ENCODE measurements around the gene PRIMA1.

PRIMA1 gene

GRCh38 chr14:93765155-93765554 lies 23.1 kb downstream of the PRIMA1 start:
- in situ Hi-C loops (cut with HindIII; ENCODE audit: low pct_ligation_motif_present, low sequenced_read_pairs): no loop called here
- Histone ChIP-seq H3K27ac (no peak overlapping the region), H3K27me3 (replicated peaks) (no peaks in the 10 kb centered on the region), H3K36me3 (replicated peaks) (no peaks in the 10 kb centered on the region), H3K4me3 (ENCODE audit: low read depth, low read length) (no peak overlapping the region)
- DNase-seq: no peak
- TF ChIP-seq CTCF (IDR thresholded peaks at IDR 0.05; ENCODE audit: low read depth, low read length, missing control alignments): no peak

- no peak overlapping the region for H3K27ac ChIP-seq
- H3K4me3 ChIP-seq (ENCODE audit: low read depth, low read length): no peak overlapping the region
- peak; percentile 56 for DNase-seq
- in situ Hi-C loops (cut with HindIII; ENCODE audit: low pct_ligation_motif_present, low sequenced_read_pairs): no loop called here
- no peaks in the 10 kb centered on the region for H3K27me3 ChIP-seq (replicated peaks)
- no peaks in the 10 kb centered on the region for H3K36me3 ChIP-seq (replicated peaks)
- TF ChIP-seq CTCF (IDR thresholded peaks at IDR 0.05; ENCODE audit: low read depth, low read length, missing control alignments): no peak
These were observed 24.1 kb downstream of the PRIMA1 start for GRCh38 chr14:93764211-93764659.

GRCh38 chr14:93759719-93760307 lies 28.5 kb downstream of the PRIMA1 start:
- no peak for TF ChIP-seq CTCF (IDR thresholded peaks at IDR 0.05; ENCODE audit: low read depth, low read length, missing control alignments)
- Histone ChIP-seq H3K4me3 (ENCODE audit: low read depth, low read length) (no peak overlapping the region), H3K27me3 (replicated peaks) (no peaks in the 10 kb centered on the region), H3K27ac (no peak overlapping the region), H3K36me3 (replicated peaks) (no peaks in the 10 kb centered on the region)
- in situ Hi-C loops (cut with HindIII; ENCODE audit: low pct_ligation_motif_present, low sequenced_read_pairs): no loop called here
- DNase-seq: no peak

- H3K27ac ChIP-seq: no peak overlapping the region
- no peaks in the 10 kb centered on the region for H3K27me3 ChIP-seq (replicated peaks)
- H3K36me3 ChIP-seq (replicated peaks): no peaks in the 10 kb centered on the region
- no peak for TF ChIP-seq CTCF (IDR thresholded peaks at IDR 0.05; ENCODE audit: low read depth, low read length, missing control alignments)
- DNase-seq: no peak
- no peak overlapping the region for H3K4me3 ChIP-seq (ENCODE audit: low read depth, low read length)
- in situ Hi-C loops (cut with HindIII; ENCODE audit: low pct_ligation_motif_present, low sequenced_read_pairs): no loop called here
These were observed 31.1 kb downstream of the PRIMA1 start for GRCh38 chr14:93757206-93757605.

GRCh38 chr14:93753647-93754046 lies 34.6 kb downstream of the PRIMA1 start:
- Histone ChIP-seq H3K4me3 (ENCODE audit: low read depth, low read length) (no peak overlapping the region), H3K27ac (no peak overlapping the region), H3K36me3 (replicated peaks) (no peaks in the 10 kb centered on the region), H3K27me3 (replicated peaks) (no peaks in the 10 kb centered on the region)
- in situ Hi-C loops (cut with HindIII; ENCODE audit: low pct_ligation_motif_present, low sequenced_read_pairs): no loop called here
- DNase-seq: no peak
- TF ChIP-seq CTCF (IDR thresholded peaks at IDR 0.05; ENCODE audit: low read depth, low read length, missing control alignments): no peak

- Histone ChIP-seq H3K27ac (no peak overlapping the region), H3K27me3 (replicated peaks) (no peaks in the 10 kb centered on the region), H3K36me3 (replicated peaks) (no peaks in the 10 kb centered on the region), H3K4me3 (ENCODE audit: low read depth, low read length) (no peak overlapping the region)
- no peak for DNase-seq
- in situ Hi-C loops (cut with HindIII; ENCODE audit: low pct_ligation_motif_present, low sequenced_read_pairs): no loop called here
- TF ChIP-seq CTCF (IDR thresholded peaks at IDR 0.05; ENCODE audit: low read depth, low read length, missing control alignments): no peak
These were observed 35.2 kb downstream of the PRIMA1 start for GRCh38 chr14:93752980-93753561.
